Measurements from ENCODE around the gene SMIM22.

The SMIM22 gene

DNA sequence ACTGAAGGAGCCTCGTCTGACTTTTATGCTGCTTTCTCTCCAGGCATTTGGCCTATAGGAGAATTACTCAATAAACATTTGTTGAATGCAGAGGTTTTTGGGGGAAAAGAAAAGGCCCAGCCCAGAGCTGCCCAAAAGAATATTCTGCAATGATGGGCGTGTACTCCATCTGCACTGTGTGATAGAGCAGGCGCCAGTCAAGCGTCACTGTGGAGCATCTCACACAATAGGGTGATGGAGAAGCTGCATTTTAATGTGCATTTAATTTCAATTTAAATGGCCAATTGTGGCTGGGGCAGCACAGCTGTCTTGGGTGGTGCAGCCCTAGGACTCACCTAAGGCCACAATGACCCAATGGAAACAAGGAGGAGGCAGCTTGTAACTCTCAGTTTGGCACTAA, 31.4 kb downstream of the SMIM22 start:
- H3K4me1 ChIP-seq (ENCODE audit: low read depth, poor library complexity, severe bottlenecking), result no peaks in the 10 kb centered on the region
- H2AFZ ChIP-seq (ENCODE audit: low read depth), result no peak overlapping the region
- no peak overlapping the region for H3K9ac ChIP-seq
- no peak overlapping the region for H3K27ac ChIP-seq
- TF ChIP-seq, protein P1, sequence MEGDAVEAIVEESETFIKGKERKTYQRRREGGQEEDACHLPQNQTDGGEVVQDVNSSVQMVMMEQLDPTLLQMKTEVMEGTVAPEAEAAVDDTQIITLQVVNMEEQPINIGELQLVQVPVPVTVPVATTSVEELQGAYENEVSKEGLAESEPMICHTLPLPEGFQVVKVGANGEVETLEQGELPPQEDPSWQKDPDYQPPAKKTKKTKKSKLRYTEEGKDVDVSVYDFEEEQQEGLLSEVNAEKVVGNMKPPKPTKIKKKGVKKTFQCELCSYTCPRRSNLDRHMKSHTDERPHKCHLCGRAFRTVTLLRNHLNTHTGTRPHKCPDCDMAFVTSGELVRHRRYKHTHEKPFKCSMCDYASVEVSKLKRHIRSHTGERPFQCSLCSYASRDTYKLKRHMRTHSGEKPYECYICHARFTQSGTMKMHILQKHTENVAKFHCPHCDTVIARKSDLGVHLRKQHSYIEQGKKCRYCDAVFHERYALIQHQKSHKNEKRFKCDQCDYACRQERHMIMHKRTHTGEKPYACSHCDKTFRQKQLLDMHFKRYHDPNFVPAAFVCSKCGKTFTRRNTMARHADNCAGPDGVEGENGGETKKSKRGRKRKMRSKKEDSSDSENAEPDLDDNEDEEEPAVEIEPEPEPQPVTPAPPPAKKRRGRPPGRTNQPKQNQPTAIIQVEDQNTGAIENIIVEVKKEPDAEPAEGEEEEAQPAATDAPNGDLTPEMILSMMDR (conservative IDR thresholded peaks at IDR 0.05; ENCODE audit: low read depth, low read length), result no peak
- H3K4me3 ChIP-seq (IDR thresholded peaks at IDR 0.05; ENCODE audit: insufficient read depth, low read depth, low read length), result no peak overlapping the region
- no peaks in the 10 kb centered on the region for H4K20me1 ChIP-seq (ENCODE audit: insufficient read depth)
- H3K79me2 ChIP-seq (ENCODE audit: insufficient read depth, low read depth), result no peaks in the 10 kb centered on the region
- no peak overlapping the region for H3K4me2 ChIP-seq
- H3K36me3 ChIP-seq (ENCODE audit: insufficient read depth), result peaks cover 14% of the 10 kb centered on the region; the same call in 1 of the 2 replicates
- no peaks in the 10 kb centered on the region for H3K27me3 ChIP-seq (ENCODE audit: insufficient read depth, low read depth)

DNA sequence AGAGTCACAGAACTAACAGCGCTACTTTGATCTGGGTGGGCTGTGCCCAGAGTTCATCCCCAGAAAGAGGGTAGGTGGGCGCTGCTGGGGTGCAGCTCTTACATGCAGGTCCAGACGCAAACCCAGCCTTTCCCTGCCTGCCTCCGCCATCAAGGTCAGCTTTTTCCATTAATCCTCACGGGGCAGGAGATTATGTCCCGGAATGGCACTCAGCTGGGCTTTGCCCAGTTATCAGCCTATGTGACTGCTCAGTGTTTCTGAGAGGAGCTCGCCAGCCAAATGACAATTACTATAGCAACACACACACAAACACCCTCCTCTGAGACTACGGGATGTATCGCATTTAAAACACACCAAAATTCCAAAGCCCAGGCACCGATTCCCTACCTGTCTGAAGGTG, 31.8 kb downstream of the SMIM22 start:
- Histone ChIP-seq H2AFZ (ENCODE audit: low read depth) (no peak overlapping the region), H3K27me3 (ENCODE audit: insufficient read depth, low read depth) (no peaks in the 10 kb centered on the region), H3K4me2 (no peak overlapping the region), H3K36me3 (ENCODE audit: insufficient read depth) (peaks cover 14% of the 10 kb centered on the region; the same call in 1 of the 2 replicates), H4K20me1 (ENCODE audit: insufficient read depth) (no peaks in the 10 kb centered on the region), H3K4me1 (ENCODE audit: low read depth, poor library complexity, severe bottlenecking) (no peaks in the 10 kb centered on the region), H3K27ac (no peak overlapping the region), H3K4me3 (IDR thresholded peaks at IDR 0.05; ENCODE audit: insufficient read depth, low read depth, low read length) (no peak overlapping the region), H3K9ac (no peak overlapping the region), H3K79me2 (ENCODE audit: insufficient read depth, low read depth) (no peaks in the 10 kb centered on the region)
- TF ChIP-seq, protein P1 (conservative IDR thresholded peaks at IDR 0.05; ENCODE audit: low read depth, low read length), result no peak

DNA sequence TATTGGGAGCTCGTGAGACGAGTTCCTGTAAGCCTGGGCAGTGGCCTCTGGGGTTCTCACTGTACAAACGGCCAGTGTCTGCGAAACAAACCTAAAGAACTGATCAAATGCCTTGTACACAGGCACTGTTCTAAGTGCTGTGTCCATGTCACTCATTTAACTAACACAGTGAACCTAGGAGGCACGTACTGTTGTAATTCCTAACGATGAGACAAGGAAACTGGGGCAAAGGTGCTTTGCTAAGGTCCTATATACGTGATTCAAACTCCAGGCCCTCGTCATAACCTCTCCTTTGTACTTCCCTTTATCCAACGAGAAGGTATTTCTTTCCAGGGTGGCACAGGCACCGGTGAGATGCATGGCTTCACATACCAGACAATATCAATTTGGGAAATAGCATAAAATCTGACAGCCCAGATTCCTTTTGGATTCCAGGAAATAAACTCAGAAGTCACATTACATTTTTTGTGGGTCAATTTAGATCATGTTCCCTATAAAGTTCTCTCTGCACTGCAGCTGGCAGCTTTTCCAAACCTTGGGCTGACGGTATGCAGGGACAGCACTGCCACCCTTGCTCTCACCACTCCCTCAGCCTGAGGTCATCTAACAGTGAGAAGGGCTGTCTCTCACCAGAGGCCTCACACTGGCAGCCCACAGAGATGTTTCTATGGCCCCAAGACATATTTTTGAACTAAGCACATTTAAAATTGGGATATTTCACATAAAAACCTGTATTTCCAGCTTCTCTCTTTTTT, 33.6 kb downstream of the SMIM22 start:
- Histone ChIP-seq H3K4me2 (no peak overlapping the region), H3K27me3 (ENCODE audit: insufficient read depth, low read depth) (no peaks in the 10 kb centered on the region), H3K27ac (no peak overlapping the region), H3K9ac (no peak overlapping the region), H2AFZ (ENCODE audit: low read depth) (no peak overlapping the region), H3K4me1 (ENCODE audit: low read depth, poor library complexity, severe bottlenecking) (peaks cover 9% of the 10 kb centered on the region), H3K36me3 (ENCODE audit: insufficient read depth) (peaks cover 18% of the 10 kb centered on the region; the same call in 1 of the 2 replicates), H3K4me3 (IDR thresholded peaks at IDR 0.05; ENCODE audit: insufficient read depth, low read depth, low read length) (no peak overlapping the region), H3K79me2 (ENCODE audit: insufficient read depth, low read depth) (no peaks in the 10 kb centered on the region), H4K20me1 (ENCODE audit: insufficient read depth) (no peaks in the 10 kb centered on the region)
- TF ChIP-seq, protein P1 (conservative IDR thresholded peaks at IDR 0.05; ENCODE audit: low read depth, low read length), result no peak

DNA sequence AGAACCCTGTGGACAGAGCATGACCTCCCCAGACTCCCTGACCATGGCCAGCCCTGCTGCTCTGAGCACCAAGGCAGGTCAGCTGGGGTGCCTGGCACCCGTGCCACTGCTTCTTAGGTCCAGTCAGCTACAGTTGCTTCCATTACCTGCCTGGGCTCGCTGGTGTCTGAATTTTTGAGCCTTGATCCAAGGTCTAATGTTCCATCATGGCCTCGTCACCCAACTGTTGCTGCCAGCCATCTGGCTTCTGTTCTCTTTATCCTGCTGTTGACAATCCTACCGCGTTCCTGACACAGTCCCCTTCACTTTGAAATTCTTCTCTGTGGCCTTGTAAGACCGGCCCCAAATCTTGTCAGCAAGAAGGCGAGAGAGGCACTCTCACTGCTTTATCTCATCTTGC, 35.2 kb downstream of the SMIM22 start:
- Histone ChIP-seq H3K36me3 (ENCODE audit: insufficient read depth) (peaks cover 18% of the 10 kb centered on the region; the same call in 1 of the 2 replicates), H3K27me3 (ENCODE audit: insufficient read depth, low read depth) (no peaks in the 10 kb centered on the region), H2AFZ (ENCODE audit: low read depth) (no peak overlapping the region), H4K20me1 (ENCODE audit: insufficient read depth) (no peaks in the 10 kb centered on the region), H3K4me2 (no peak overlapping the region), H3K4me1 (ENCODE audit: low read depth, poor library complexity, severe bottlenecking) (peaks cover 26% of the 10 kb centered on the region), H3K4me3 (IDR thresholded peaks at IDR 0.05; ENCODE audit: insufficient read depth, low read depth, low read length) (no peak overlapping the region), H3K79me2 (ENCODE audit: insufficient read depth, low read depth) (no peaks in the 10 kb centered on the region; the same call in 1 of the 2 replicates), H3K27ac (no peak overlapping the region), H3K9ac (no peak overlapping the region)
- TF ChIP-seq, protein P1 (conservative IDR thresholded peaks at IDR 0.05; ENCODE audit: low read depth, low read length), result no peak
